ENCODE data around the gene KDELR3. TPM values are rescaled to one million over a fixed set of nuclear protein-coding genes. Genes with fewer than 3 reads are reported as not detected.
"Not testable (repeated sequence)": the region's sequence is repeated elsewhere in the genome, so short reads cannot be mapped to it uniquely, and the experiment has no call there.

Gene KDELR3
- total RNA-seq, 1 donor from 2014 or later: 3.7 TPM

DNA sequence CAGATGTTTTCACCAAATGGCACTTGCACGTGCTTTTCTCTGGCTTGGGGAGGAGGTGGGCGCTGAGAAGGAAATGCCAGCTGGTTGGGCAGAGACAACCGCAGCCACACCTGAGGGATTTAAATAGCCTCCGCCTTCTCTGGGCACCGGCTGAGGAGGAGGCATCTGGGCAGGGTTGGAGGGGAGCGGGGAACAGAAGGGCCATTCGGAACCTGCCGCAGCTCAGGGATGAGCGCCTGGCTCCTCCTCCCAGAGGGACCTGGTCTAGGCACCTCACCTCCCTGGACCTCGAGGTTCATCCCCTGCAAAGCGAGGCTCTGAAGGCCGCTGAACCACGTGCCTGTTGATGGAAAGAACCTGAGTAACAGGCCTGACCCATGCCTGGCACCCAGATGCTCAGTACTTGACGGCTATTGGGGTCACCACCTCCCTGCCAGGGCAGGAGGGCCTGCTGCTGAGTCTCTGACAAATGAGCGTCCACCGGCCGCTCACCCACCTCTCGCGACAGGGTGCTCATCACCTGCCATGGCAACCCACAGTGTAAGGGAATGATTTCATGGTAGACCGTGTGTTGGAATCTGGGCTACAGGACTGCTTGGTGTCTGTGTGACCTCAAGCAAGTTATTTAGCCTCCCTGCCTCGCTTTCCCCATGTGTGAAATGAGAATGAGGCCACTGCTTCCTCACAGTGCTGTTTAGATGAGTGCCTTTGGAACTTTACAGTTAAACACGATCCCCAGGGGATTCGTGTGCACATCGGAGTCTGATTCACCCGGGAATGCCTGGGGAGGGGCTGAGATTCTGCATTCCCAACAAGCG, 2.0 kb upstream of the KDELR3 start:
- H3K27me3 Mint-ChIP-seq (ENCODE audit: unreplicated experiment): peaks cover 12% of the 10 kb centered on the region
- H3K4me1 Mint-ChIP-seq (ENCODE audit: unreplicated experiment): peaks cover 17% of the 10 kb centered on the region
- no peak for TF ChIP-seq CTCF (IDR thresholded peaks at IDR 0.05; ENCODE audit: unreplicated experiment)
- H3K36me3 Mint-ChIP-seq (ENCODE audit: low read depth, unreplicated experiment): no peaks in the 10 kb centered on the region
- no peak overlapping the region for H3K27ac Mint-ChIP-seq (ENCODE audit: unreplicated experiment)
- no peak overlapping the region for H3K4me3 Mint-ChIP-seq (ENCODE audit: unreplicated experiment)
- no peaks in the 10 kb centered on the region for H3K9me3 Mint-ChIP-seq (ENCODE audit: unreplicated experiment)
- no peak for DNase-seq (ENCODE audit: low spot score)

DNA sequence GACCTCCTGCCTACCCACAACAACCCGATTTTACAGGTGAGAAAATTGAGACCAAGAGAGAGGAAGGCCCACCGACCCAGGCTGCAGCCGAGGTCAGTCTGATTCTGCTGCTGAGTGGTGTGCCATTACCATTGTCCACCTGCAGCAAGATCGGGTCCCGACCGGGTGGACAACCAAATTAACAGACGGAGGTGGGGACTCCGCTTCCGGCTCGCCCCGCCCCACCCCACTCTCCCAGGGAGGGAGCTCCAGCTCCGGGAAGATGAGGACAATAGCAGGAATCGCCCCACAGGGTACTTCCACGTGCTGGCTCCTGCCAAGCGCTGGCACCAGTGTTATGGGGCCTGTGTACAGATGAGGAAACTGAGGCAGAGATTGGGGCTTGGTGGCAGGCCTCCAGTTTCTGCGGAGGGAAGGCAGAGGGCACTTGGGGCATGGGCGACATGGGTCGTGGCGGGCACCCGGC, 425 bp upstream of the KDELR3 start:
- peaks cover 17% of the 10 kb centered on the region for H3K4me1 Mint-ChIP-seq (ENCODE audit: unreplicated experiment)
- peaks cover 11% of the 10 kb centered on the region for H3K27me3 Mint-ChIP-seq (ENCODE audit: unreplicated experiment)
- H3K9me3 Mint-ChIP-seq (ENCODE audit: unreplicated experiment): no peaks in the 10 kb centered on the region
- no peak for DNase-seq (ENCODE audit: low spot score)
- no peaks in the 10 kb centered on the region for H3K36me3 Mint-ChIP-seq (ENCODE audit: low read depth, unreplicated experiment)
- no peak overlapping the region for H3K27ac Mint-ChIP-seq (ENCODE audit: unreplicated experiment)
- peak overlapping the region; percentile 80 for H3K4me3 Mint-ChIP-seq (ENCODE audit: unreplicated experiment)
- no peak for TF ChIP-seq CTCF (IDR thresholded peaks at IDR 0.05; ENCODE audit: unreplicated experiment)

DNA sequence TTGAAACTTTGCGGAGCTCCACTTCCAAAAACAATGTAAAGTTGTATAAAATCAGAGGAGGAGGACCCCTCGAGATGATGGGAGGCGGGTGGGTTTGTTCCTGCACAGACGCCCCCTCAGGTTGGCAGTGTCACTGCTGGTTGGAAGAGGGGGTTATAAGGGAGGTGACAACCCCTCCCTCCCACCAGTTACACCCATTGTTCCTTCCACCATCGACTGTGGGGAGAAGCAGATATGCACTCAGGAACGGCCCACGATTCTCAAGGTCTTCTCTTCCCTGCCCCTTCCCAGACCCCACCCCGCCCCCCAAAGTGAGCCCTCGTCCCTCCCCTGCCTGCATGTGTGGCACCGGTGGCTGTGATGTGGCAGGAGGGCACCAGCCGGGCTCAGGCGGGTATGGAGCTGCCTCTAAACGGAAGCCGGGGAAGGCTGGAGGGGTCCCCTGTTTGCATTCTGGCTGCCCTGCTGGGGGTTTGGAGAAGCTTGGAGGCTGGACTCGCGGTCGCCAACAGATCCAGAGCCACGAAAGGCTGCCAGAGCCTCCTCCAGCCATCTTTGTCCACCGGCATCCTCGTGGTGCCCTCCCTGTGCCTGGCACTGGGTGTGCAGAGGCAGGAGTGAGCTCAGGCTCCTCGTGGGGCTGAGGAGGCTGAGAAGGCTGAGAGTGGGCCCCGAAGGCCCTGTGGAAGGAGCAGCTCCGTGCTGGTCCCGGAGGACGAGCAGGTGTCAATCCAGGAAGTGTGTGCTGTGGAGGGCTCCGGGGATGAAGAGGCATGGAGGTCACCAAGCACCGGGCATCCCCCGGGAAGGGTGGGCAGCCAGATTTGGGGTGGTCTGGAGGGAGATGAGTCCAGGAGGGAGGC, 778 bp downstream of the KDELR3 start:
- Mint-ChIP-seq H3K27me3 (ENCODE audit: unreplicated experiment) (peaks cover 11% of the 10 kb centered on the region), H3K4me1 (ENCODE audit: unreplicated experiment) (peaks cover 12% of the 10 kb centered on the region), H3K27ac (ENCODE audit: unreplicated experiment) (no peak overlapping the region), H3K36me3 (ENCODE audit: low read depth, unreplicated experiment) (no peaks in the 10 kb centered on the region), H3K4me3 (ENCODE audit: unreplicated experiment) (no peak overlapping the region), H3K9me3 (ENCODE audit: unreplicated experiment) (no peaks in the 10 kb centered on the region)
- no peak for DNase-seq (ENCODE audit: low spot score)
- peak; percentile 4 for TF ChIP-seq CTCF (IDR thresholded peaks at IDR 0.05; ENCODE audit: unreplicated experiment)

DNA sequence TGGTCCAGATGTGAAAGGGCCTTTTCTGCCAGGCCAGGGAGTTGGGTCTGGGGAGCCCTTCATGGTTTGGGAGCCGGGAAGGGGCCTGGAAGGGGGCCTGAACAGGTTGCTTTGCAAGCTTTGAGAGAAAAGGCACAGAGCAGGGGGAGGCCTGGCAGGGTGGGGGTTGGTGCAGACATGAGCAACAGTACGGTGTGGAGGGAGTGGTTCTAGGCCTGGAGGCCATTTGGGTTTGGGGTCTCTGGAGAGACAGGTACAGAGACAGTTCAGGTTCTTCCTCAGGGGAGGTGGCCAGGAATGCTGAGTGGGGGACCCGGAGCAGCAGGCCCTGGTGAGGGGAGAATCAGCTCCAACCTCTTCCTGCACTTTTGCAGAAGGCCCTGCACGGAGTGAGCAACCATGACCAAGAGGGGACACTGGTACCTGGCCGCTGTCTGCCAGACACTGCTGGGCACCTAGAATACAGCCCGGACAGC, 1.4 kb downstream of the KDELR3 start:
- TF ChIP-seq CTCF (IDR thresholded peaks at IDR 0.05; ENCODE audit: unreplicated experiment): no peak
- Mint-ChIP-seq H3K4me1 (ENCODE audit: unreplicated experiment) (peaks cover 6% of the 10 kb centered on the region), H3K4me3 (ENCODE audit: unreplicated experiment) (no peak overlapping the region), H3K9me3 (ENCODE audit: unreplicated experiment) (no peaks in the 10 kb centered on the region), H3K36me3 (ENCODE audit: low read depth, unreplicated experiment) (no peaks in the 10 kb centered on the region), H3K27me3 (ENCODE audit: unreplicated experiment) (peaks cover 9% of the 10 kb centered on the region), H3K27ac (ENCODE audit: unreplicated experiment) (no peak overlapping the region)
- no peak for DNase-seq (ENCODE audit: low spot score)

- not testable (repeated sequence) for H3K27ac Mint-ChIP-seq (ENCODE audit: unreplicated experiment); H3K4me3 Mint-ChIP-seq (ENCODE audit: unreplicated experiment); H3K36me3 Mint-ChIP-seq (ENCODE audit: low read depth, unreplicated experiment); H3K4me1 Mint-ChIP-seq (ENCODE audit: unreplicated experiment); DNase-seq (ENCODE audit: low spot score); H3K27me3 Mint-ChIP-seq (ENCODE audit: unreplicated experiment); H3K9me3 Mint-ChIP-seq (ENCODE audit: unreplicated experiment)
These were observed 2.3 kb downstream of the KDELR3 start for GRCh38 chr22:38470179-38470578.
